ENCODE data around the gene CADPS2. TPM values are rescaled to one million over a fixed set of nuclear protein-coding genes. Genes with fewer than 3 reads are reported as not detected.

Gene CADPS2
- total RNA-seq = 21.6 and 34.5 TPM in 2 replicates

GRCh38 chr7:122886357-122887081 lies at the start of gene CADPS2:
TSS of gene CADPS2 (minus strand) at chr7:122886460. CDS start at chr7:122886337, 123 bp downstream.

GRCh38 chr7:122702872-122703510 lies 183.3 kb downstream of the CADPS2 start, which contains the start of gene RNF148:
TSS of gene RNF148 (minus strand) at chr7:122702922. CDS start at chr7:122702750, 172 bp downstream.

GRCh38 chr7:122699017-122699416 lies 187.2 kb downstream of the CADPS2 start, which contains the start of gene RNF133:
TSS of gene RNF133 (minus strand) at chr7:122699117. CDS start at chr7:122698918, 199 bp downstream.

GRCh38 chr7:122304319-122304975 lies 581.8 kb downstream of the CADPS2 start, which contains the start of gene FEZF1:
TSS of gene FEZF1 (minus strand) at chr7:122304750. CDS start at chr7:122304437, 313 bp downstream.

Other genes starting within 250 kb of the CADPS2 start
- gene RNF133, start 187.3 kb downstream of the CADPS2 start, total RNA-seq = 0.55 and 1.1 TPM in 2 replicates
- 0.66 and 1.1 TPM in 2 replicates for gene RNF148, start 183.5 kb downstream of the CADPS2 start, total RNA-seq
- gene TAS2R16, start 109.2 kb upstream of the CADPS2 start, total RNA-seq = not detected in 2 replicates